Measurements from ENCODE around the gene FKBP15.
A peak's percentile ranks its signal among the peaks of the same experiment; 100 is the strongest.
"Not testable (repeated sequence)": the region's sequence is repeated elsewhere in the genome, so short reads cannot be mapped to it uniquely, and the experiment has no call there.

The FKBP15 gene

GRCh38 chr9:113237026-113237425 is 15.9 kb upstream of the FKBP15 start:
- POLR2A ChIA-PET (ENCODE audit: low non-redundant PET): no interaction called here

GRCh38 chr9:113235701-113236255 is 14.7 kb upstream of the FKBP15 start:
- CTCF ChIA-PET; DNase-seq (ENCODE audit: low spot score); H3K27ac ChIP-seq; POLR2A ChIA-PET (ENCODE audit: low non-redundant PET): not testable (repeated sequence)

More at GRCh38 chr9:113237026-113237425, 15.9 kb upstream of the FKBP15 start:
- CTCF ChIA-PET: interaction anchor here (0.6 to 0.7 kb wide), 2 partner anchors 111 to 917 kb away, joined by 3 to 6 read pairs; no protein-coding TSS in a partner anchor
- TF ChIP-seq, protein P1, sequence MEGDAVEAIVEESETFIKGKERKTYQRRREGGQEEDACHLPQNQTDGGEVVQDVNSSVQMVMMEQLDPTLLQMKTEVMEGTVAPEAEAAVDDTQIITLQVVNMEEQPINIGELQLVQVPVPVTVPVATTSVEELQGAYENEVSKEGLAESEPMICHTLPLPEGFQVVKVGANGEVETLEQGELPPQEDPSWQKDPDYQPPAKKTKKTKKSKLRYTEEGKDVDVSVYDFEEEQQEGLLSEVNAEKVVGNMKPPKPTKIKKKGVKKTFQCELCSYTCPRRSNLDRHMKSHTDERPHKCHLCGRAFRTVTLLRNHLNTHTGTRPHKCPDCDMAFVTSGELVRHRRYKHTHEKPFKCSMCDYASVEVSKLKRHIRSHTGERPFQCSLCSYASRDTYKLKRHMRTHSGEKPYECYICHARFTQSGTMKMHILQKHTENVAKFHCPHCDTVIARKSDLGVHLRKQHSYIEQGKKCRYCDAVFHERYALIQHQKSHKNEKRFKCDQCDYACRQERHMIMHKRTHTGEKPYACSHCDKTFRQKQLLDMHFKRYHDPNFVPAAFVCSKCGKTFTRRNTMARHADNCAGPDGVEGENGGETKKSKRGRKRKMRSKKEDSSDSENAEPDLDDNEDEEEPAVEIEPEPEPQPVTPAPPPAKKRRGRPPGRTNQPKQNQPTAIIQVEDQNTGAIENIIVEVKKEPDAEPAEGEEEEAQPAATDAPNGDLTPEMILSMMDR (conservative IDR thresholded peaks at IDR 0.05; ENCODE audit: low read depth): no peak
- no peak for DNase-seq (ENCODE audit: low spot score)
- H3K27ac ChIP-seq: no peak overlapping the region

DNA sequence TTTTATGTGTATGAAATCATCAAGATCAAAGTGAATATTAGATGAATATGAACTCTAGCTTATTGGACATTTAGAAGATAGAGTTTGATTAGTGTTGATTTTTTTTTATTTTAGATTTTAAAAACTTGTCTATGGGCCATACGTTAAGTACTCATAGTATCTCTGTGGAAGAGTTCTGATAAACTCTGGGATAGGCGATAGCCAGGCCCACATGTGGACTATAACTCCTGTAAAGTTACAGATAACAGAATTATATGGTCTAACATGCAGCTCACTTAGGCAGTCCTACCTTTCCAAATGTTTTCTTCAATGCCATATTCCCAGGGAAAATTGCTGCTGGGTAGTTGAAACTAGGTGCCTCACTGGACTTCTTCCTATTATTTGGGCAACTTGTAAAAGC is 10.6 kb upstream of the FKBP15 start:
- no peak for DNase-seq (ENCODE audit: low spot score)
- ChIA-PET CTCF (interaction anchor here (0.7 kb wide), 1 partner anchor 328 kb away, joined by 3 read pairs; no protein-coding TSS in a partner anchor), POLR2A (ENCODE audit: low non-redundant PET) (no interaction called here)
- H3K27ac ChIP-seq: no peak overlapping the region
- TF ChIP-seq, protein P1 (conservative IDR thresholded peaks at IDR 0.05; ENCODE audit: low read depth): no peak

DNA sequence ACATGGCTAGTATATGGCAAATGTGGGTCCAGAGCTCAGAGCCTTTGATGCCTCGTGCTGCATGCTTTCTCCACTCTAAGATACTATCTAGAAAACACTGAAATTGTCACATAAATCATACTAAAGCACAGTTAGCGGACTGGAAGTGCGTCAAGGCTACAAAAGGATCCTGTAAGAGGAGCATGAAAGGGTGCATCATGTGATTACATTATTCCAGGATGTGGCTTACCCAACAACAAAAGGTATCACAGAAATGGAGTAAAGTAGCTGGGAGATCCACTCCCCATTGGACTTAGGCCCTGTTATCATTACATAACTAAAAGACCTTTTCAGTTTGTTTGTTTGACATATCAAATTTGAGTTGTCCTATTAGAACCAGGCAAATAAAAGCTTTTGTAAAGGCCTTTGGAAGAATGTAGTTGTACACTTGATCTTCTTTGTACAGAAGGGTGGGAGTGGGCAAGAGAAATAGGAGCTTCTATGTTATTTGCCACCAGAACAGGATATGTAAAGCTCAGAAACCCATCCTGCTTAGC is 7.1 kb upstream of the FKBP15 start:
- no peak overlapping the region for H3K27ac ChIP-seq
- DNase-seq (ENCODE audit: low spot score): no peak
- TF ChIP-seq, protein P1 (conservative IDR thresholded peaks at IDR 0.05; ENCODE audit: low read depth): no peak
- POLR2A ChIA-PET (ENCODE audit: low non-redundant PET): no interaction called here
- CTCF ChIA-PET: no interaction called here

DNA sequence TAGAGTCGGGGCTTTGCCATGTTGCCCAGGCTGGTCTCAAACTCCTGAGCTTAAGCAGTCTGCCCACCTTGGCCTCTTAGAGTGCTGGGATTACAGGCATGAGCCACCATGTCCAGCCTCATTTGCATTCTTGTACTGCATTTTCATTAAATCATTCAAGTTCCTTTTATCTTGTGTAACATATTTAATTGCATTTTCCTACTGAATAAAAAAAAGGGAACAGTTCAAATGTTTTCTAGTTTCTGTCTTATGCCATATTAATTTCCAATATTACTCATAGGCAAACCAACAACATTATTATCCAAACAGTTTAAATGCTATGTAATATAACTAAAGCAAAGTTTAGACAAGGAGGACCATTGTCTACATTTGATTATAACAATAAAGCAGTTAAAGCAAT is 6.4 kb upstream of the FKBP15 start:
- ChIA-PET POLR2A (ENCODE audit: low non-redundant PET) (no interaction called here), CTCF (no interaction called here)
- no peak overlapping the region for H3K27ac ChIP-seq
- DNase-seq (ENCODE audit: low spot score): no peak
- TF ChIP-seq, protein P1 (conservative IDR thresholded peaks at IDR 0.05; ENCODE audit: low read depth): no peak

DNA sequence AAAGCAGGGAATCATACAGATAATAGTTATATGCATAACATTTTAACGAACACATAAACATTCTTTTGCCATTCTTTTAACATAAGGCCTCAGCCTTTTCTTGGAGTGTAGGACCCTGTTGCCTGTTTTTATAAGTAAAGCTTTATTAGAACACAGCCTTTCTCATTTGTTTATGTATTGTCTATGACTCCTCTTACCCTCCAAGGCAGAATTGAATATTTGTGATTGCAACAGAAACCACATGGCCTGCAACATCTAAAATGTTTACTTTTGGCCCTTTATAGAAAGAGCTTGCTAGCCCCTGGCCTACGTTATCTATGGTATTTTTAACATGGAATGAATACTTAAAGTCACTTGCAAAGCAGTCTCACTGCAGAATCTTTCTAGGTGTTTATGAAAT is 2.9 kb upstream of the FKBP15 start:
- ChIA-PET POLR2A (ENCODE audit: low non-redundant PET) (no interaction called here), CTCF (interaction anchor here (0.6 kb wide), 1 partner anchor 30 kb away, joined by 3 read pairs; no protein-coding TSS in a partner anchor)
- TF ChIP-seq, protein P1 (conservative IDR thresholded peaks at IDR 0.05; ENCODE audit: low read depth): no peak
- DNase-seq (ENCODE audit: low spot score): no peak
- H3K27ac ChIP-seq: no peak overlapping the region

GRCh38 chr9:113222482-113222841 is 1.4 kb upstream of the FKBP15 start:
- CTCF ChIA-PET: interaction anchor here (1.0 kb wide), 1 partner anchor 47 kb away, joined by 3 read pairs; no protein-coding TSS in a partner anchor

More at GRCh38 chr9:113222482-113222841, 1.4 kb upstream of the FKBP15 start:
- POLR2A ChIA-PET (ENCODE audit: low non-redundant PET): interaction anchor here (0.6 kb wide), 1 partner anchor 66 kb away, joined by 3 read pairs; no protein-coding TSS in a partner anchor
- TF ChIP-seq, protein P1 (conservative IDR thresholded peaks at IDR 0.05; ENCODE audit: low read depth): no peak
- H3K27ac ChIP-seq: peak overlapping the region; percentile 81
- DNase-seq (ENCODE audit: low spot score): peak; percentile 20
